ENCODE data around the gene RNGTT. TPM values are rescaled to one million over a fixed set of nuclear protein-coding genes. Genes with fewer than 3 reads are reported as not detected.

The RNGTT gene
- total and polyA plus RNA-seq, 10 of the 15 experiments (the other 5 are each of a cell fraction or from before 2014, with no cell fraction given) = 7.7 to 30.4 (median 22.2) TPM

GRCh38 chr6:88637761-88638545, 325.5 kb downstream of the RNGTT start:
- ATAC-seq = no peak
- no peak for FAIRE-seq
- 53% methylated on average over 2 of the region's 2 CpGs for WGBS (ENCODE audit: insufficient coverage, insufficient replicate concordance, low lambda C conversion rate, missing lambda C conversion rate)

More at GRCh38 chr6:88637761-88638545, 325.5 kb downstream of the RNGTT start:
- H3K27ac ChIP-seq (ENCODE audit: control insufficient read depth, insufficient read depth) = no peak overlapping the region
- no peak overlapping the region for H3K9ac ChIP-seq (ENCODE audit: control insufficient read depth, insufficient read depth, low read length)
- no peak overlapping the region for H3K4me3 ChIP-seq
- no peaks in the 10 kb centered on the region for H3K27me3 ChIP-seq (replicated peaks in 1 of 2; ENCODE audit: control insufficient read depth in 2 of 2, insufficient read depth in 2 of 2, low read length in 1 of 2)
- in situ Hi-C loops (cut with MboI) = no loop called here
- SMC1A ChIA-PET (ENCODE audit: uncharacterized antibody, unreplicated experiment) = interaction anchor here (0.9 to 4.0 kb wide), 7 partner anchors 10 to 281 kb away, joined by 3 to 12 read pairs (median 5); no protein-coding TSS in a partner anchor
- RAD21 ChIA-PET (ENCODE audit: unreplicated experiment) = interaction anchor here (0.8 to 5.3 kb wide), 7 partner anchors 8 to 143 kb away, joined by 3 to 63 read pairs (median 4); no protein-coding TSS in a partner anchor
- BruUV-seq (replicated peaks) = no TSS peak
- CTCF ChIA-PET = interaction anchor here (1.1 kb wide), 1 partner anchor 15 kb away, joined by 3 read pairs; no protein-coding TSS in a partner anchor
- POLR2A ChIA-PET = no interaction called here
- H3K79me2 ChIP-seq (ENCODE audit: control insufficient read depth, insufficient read depth, low read length) = no peaks in the 10 kb centered on the region; the same call in 1 of the 2 replicates
- H3K36me3 ChIP-seq (ENCODE audit: control insufficient read depth in 2 of 2, insufficient read depth in 2 of 2, low read length in 1 of 2) = no peaks in the 10 kb centered on the region
- H3K9me3 ChIP-seq (replicated peaks; ENCODE audit: control insufficient read depth, insufficient read depth, low read length) = no peaks in the 10 kb centered on the region; the same call in 2 of the 3 replicates
- peaks cover 12% of the 10 kb centered on the region for H3K4me1 ChIP-seq (ENCODE audit: control insufficient read depth, insufficient read depth, low read length)
- no peak for DNase-seq (ENCODE audit: low read depth, low spot score)
- H3K4me2 ChIP-seq (ENCODE audit: control insufficient read depth, insufficient read depth) = no peak overlapping the region
- intact Hi-C loops (cut with micrococcal nuclease; ENCODE audit: unreplicated experiment) = loop anchor here (10.0 kb wide), 1 partner anchor 473 kb away; the partner anchor contains the start of gene CNR1
- no peak overlapping the region for H2AFZ ChIP-seq (ENCODE audit: control insufficient read depth, low read depth, low read length)
- TF ChIP-seq IRF4 (IDR thresholded peaks at IDR 0.05; ENCODE audit: low read depth, low read length) = no peak
- no peak for TF ChIP-seq POU2F2 (IDR thresholded peaks at IDR 0.05; ENCODE audit: borderline replicate concordance, low read depth, low read length)
- no peak for TF ChIP-seq DPF2 (IDR thresholded peaks at IDR 0.05)
- TF ChIP-seq NBN (IDR thresholded peaks at IDR 0.05) = no peak
- TF ChIP-seq JUNB (IDR thresholded peaks at IDR 0.05) = no peak
- no peak for TF ChIP-seq TCF7 (IDR thresholded peaks at IDR 0.05; ENCODE audit: borderline replicate concordance)
- no peak for TF ChIP-seq MTA2 (IDR thresholded peaks at IDR 0.05; ENCODE audit: low read depth)
- no peak for TF ChIP-seq YBX1 (IDR thresholded peaks at IDR 0.05)
- no peak for TF ChIP-seq TAF1 (IDR thresholded peaks at IDR 0.05; ENCODE audit: borderline replicate concordance, low read depth, low read length)
- TF ChIP-seq SIN3A (IDR thresholded peaks at IDR 0.05; ENCODE audit: low read depth, low read length) = no peak
- TF ChIP-seq CEBPZ (IDR thresholded peaks at IDR 0.05; ENCODE audit: low read depth, low read length) = no peak
- TF ChIP-seq HDGF (IDR thresholded peaks at IDR 0.05) = no peak
- no peak for TF ChIP-seq E4F1 (IDR thresholded peaks at IDR 0.05; ENCODE audit: borderline replicate concordance, partially characterized antibody)
- no peak for TF ChIP-seq BRCA1 (IDR thresholded peaks at IDR 0.05; ENCODE audit: low read depth, low read length)
- no peak for TF ChIP-seq RCOR1 (conservative IDR thresholded peaks at IDR 0.05; ENCODE audit: low read depth, low read length)
- TF ChIP-seq TCF12 (IDR thresholded peaks at IDR 0.05; ENCODE audit: low read depth, low read length) = no peak
- no peak for TF ChIP-seq ELK1 (IDR thresholded peaks at IDR 0.05; ENCODE audit: low read depth, low read length)
- no peaks in the 10 kb centered on the region for H4K20me1 ChIP-seq (ENCODE audit: control insufficient read depth, insufficient read depth)
